Endothelial cell of umbilical vein (primary cell): Measurements from ENCODE around the gene DEFB123. TPM values are rescaled to one million over a fixed set of nuclear protein-coding genes. Genes with fewer than 3 reads are reported as not detected.

ENCODE experiments used
- BruUV-seq: library from RNA; stranded (reverse); fragments of 400-500 nt; replicated peaks from 2 replicates; lab custom pipeline; 2021; lab: Mats Ljungman, UMichigan
- CTCF ChIA-PET: fragments of 300-600, 350-600 bp; sonication (Branson Sonifier 250); formaldehyde crosslinking; loops from one replicate; lab custom pipeline; 2021; ENCODE audit warnings: antibody characterized with exemption, inconsistent platforms; lab: Charles Lee
- POLR2A ChIA-PET: fragments of 300-600, 350-600 bp; sonication (Branson Sonifier 250); formaldehyde crosslinking; loops from one replicate; lab custom pipeline; 2021; ENCODE audit warnings: antibody characterized with exemption, inconsistent platforms; lab: Charles Lee
- DNase-seq: peaks from one replicate; pipeline ENCODE4 v3.0.0-alpha.2; 2011; ENCODE audit warnings: low read depth, low spot score
- FAIRE-seq: peaks from 2 replicates; lab custom pipeline; 2011; peaks lifted over from hg19 to GRCh38; lab: Jason Lieb, UNC
- H2AFZ ChIP-seq: 2 replicates; pipeline ENCODE4 v1.6.0; 2012; ENCODE audit warnings: low read depth, low read length, control low read depth, inconsistent platforms
- H3K27ac ChIP-seq: 2 replicates; pipeline ENCODE4 v1.5.1; 2011; ENCODE audit warnings: low read depth, mild to moderate bottlenecking, control low read depth, low read length, moderate library complexity; ENCODE audit not compliant: insufficient read depth
- H3K27me3 ChIP-seq, 2 experiments: 2 replicates each; pipeline versions ENCODE4 v1.6.0 to v1.6.1; 2011; ENCODE audit warnings: low read length in 2 of 2, mixed read lengths in 1 of 2; ENCODE audit not compliant: control insufficient read depth in 2 of 2, insufficient read depth in 2 of 2
- H3K36me3 ChIP-seq, 2 experiments: 2 replicates in 1 of 2; 3 replicates in 1 of 2; pipeline ENCODE4 v1.5.1; 2011; ENCODE audit warnings: low read length in 2 of 2, mild to moderate bottlenecking in 1 of 2, moderate library complexity in 1 of 2; ENCODE audit not compliant: control insufficient read depth in 2 of 2, insufficient read depth in 2 of 2; ENCODE audit errors: extremely low read depth in 1 of 2
- H3K4me1 ChIP-seq: 3 replicates; pipeline ENCODE4 v1.5.1; 2011; ENCODE audit warnings: mild to moderate bottlenecking, low read length; ENCODE audit not compliant: control insufficient read depth, insufficient read depth; ENCODE audit errors: extremely low read depth
- H3K4me2 ChIP-seq: 2 replicates; pipeline ENCODE4 v1.6.1; 2011; ENCODE audit warnings: low read length, control low read depth, mixed read lengths; ENCODE audit not compliant: insufficient read depth
- H3K4me3 ChIP-seq, 3 experiments: fragments of 200-600 bp in 1 of 3; sonication (generic), shearing (Covaris generic) in 1 of 3; replicated peaks in 1 of 3; 2 replicates each; pipeline ENCODE4 v1.5.1; 2011 to 2016; ENCODE audit warnings: control low read depth in 3 of 3, low read length in 3 of 3, mild to moderate bottlenecking in 2 of 3, inconsistent platforms in 1 of 3, low read depth in 1 of 3, moderate library complexity in 1 of 3; ENCODE audit not compliant: insufficient read depth in 1 of 3
- H3K79me2 ChIP-seq: 2 replicates; pipeline ENCODE4 v1.6.0; 2012; ENCODE audit warnings: low read length, inconsistent platforms; ENCODE audit not compliant: control insufficient read depth, insufficient read depth
- H3K9ac ChIP-seq: replicated peaks from 2 replicates; pipeline ENCODE3; 2011; ENCODE audit warnings: low read length, control low read depth; ENCODE audit not compliant: insufficient read depth; ENCODE audit errors: extremely low read depth
- H3K9me1 ChIP-seq: replicated peaks from 3 replicates; pipeline ENCODE4 v1.6.0; 2011; ENCODE audit warnings: mild to moderate bottlenecking, low read length; ENCODE audit not compliant: control insufficient read depth, insufficient read depth; ENCODE audit errors: extremely low read depth
- H3K9me3 ChIP-seq: replicated peaks from 2 replicates; pipeline ENCODE4 v1.5.1; 2012; ENCODE audit warnings: low read length, inconsistent platforms; ENCODE audit not compliant: control insufficient read depth, insufficient read depth
- H4K20me1 ChIP-seq: replicated peaks from 2 replicates; pipeline ENCODE3; 2011; ENCODE audit warnings: mild to moderate bottlenecking, low read length; ENCODE audit not compliant: control insufficient read depth, insufficient read depth; ENCODE audit errors: extremely low read depth
- GATA2 ChIP-seq: IDR thresholded peaks from 2 replicates; pipeline ENCODE4 v1.7.0; 2011; ENCODE audit warnings: low read depth, mild to moderate bottlenecking, moderate library complexity, mixed read lengths, low read length; ENCODE audit not compliant: insufficient read length, insufficient read depth
- POLR2A ChIP-seq: IDR thresholded peaks from 2 replicates; pipeline ENCODE4 v1.6.1; 2012; ENCODE audit warnings: low read depth, mild to moderate bottlenecking, control low read depth, low read length
- dilution Hi-C: fragments of 300-500 bp; cut with MboI; formaldehyde crosslinking; loops from one replicate; pipeline ENCODE4 v1.15.0; 2019; ENCODE audit warnings: low sequenced_read_pairs; ENCODE audit not compliant: extremely low pct_ligation_motif_present
- intact Hi-C: fragments of 100-400 bp; cut with micrococcal nuclease; formaldehyde crosslinking; loops from one replicate; pipeline ENCODE4 v1.10.0; 2022
- polyA plus RNA-seq, 4 experiments: library from polyadenylated mRNA; depleted of rRNA in 3 of 4; stranded (reverse) in 3 of 4; unstranded in 1 of 4; fragments of >200 nt; gene quantifications; 2 replicates each; pipeline versions ENCODE4 v1.2.1 to v1.2.3, GENCODE V29; 2011 to 2012; ENCODE audit warnings: missing spikeins in 1 of 4
- total RNA-seq: library from RNA; stranded (reverse); gene quantifications from 2 replicates; pipeline ENCODE4 v1.2.3, GENCODE V29; 2021
- TF ChIP-seq, protein P1 (sequence below), 2 donors: IDR thresholded peaks; 1 replicate in 1 of 2; 2 replicates in 1 of 2; pipeline ENCODE4 v1.5.1; 2011; ENCODE audit warnings: low read length in 2 of 2, mild to moderate bottlenecking in 2 of 2, moderate library complexity in 2 of 2, control low read depth in 1 of 2, inconsistent platforms in 1 of 2, low read depth in 1 of 2; ENCODE audit not compliant: insufficient read depth in 1 of 2; ENCODE audit errors: extremely low read depth in 1 of 2
- TF ChIP-seq, protein P2 (sequence below): IDR thresholded peaks from 2 replicates; pipeline ENCODE4 v1.6.1; 2011; ENCODE audit not compliant: insufficient read depth, insufficient read length

DEFB123 gene
- total and polyA plus RNA-seq, 2 donors (not counting 3 experiments of a cell fraction or from before 2014, with no cell fraction given): not detected

DNA sequence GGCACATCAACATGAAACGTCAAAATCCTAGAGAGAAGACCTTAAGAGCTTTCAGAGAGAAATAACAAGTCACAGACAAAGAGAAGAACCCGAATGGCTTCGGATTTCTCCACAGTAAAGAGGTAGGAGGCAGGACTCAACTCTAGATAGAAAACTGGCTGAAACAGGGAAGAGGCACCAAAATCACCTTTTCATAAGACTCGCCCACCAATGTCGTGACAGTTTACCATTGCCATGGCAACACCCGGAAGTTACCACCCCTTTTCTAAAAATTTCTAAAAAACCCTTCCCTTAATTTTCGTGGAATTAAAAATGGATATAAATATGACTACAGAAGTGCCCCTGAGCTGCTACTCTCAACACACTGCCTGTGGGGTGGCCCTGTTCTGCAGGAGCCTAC is 22.1 kb upstream of the DEFB123 start:
- H4K20me1 ChIP-seq: no peaks in the 10 kb centered on the region
- no peaks in the 10 kb centered on the region for H3K36me3 ChIP-seq
- no peak overlapping the region for H3K4me2 ChIP-seq
- TF ChIP-seq GATA2: no peak
- TF ChIP-seq, protein P1, sequence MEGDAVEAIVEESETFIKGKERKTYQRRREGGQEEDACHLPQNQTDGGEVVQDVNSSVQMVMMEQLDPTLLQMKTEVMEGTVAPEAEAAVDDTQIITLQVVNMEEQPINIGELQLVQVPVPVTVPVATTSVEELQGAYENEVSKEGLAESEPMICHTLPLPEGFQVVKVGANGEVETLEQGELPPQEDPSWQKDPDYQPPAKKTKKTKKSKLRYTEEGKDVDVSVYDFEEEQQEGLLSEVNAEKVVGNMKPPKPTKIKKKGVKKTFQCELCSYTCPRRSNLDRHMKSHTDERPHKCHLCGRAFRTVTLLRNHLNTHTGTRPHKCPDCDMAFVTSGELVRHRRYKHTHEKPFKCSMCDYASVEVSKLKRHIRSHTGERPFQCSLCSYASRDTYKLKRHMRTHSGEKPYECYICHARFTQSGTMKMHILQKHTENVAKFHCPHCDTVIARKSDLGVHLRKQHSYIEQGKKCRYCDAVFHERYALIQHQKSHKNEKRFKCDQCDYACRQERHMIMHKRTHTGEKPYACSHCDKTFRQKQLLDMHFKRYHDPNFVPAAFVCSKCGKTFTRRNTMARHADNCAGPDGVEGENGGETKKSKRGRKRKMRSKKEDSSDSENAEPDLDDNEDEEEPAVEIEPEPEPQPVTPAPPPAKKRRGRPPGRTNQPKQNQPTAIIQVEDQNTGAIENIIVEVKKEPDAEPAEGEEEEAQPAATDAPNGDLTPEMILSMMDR (IDR thresholded peaks at IDR 0.05; ENCODE audit: extremely low read depth in 1 of 2, insufficient read depth in 1 of 2, low read depth in 1 of 2, low read length in 2 of 2): no peak
- H3K79me2 ChIP-seq: no peaks in the 10 kb centered on the region
- CTCF ChIA-PET: no interaction called here
- no peak overlapping the region for H3K4me3 ChIP-seq
- FAIRE-seq (no peak), DNase-seq (no peak)
- no peaks in the 10 kb centered on the region for H3K9me1 ChIP-seq
- POLR2A ChIA-PET: no interaction called here
- H3K27ac ChIP-seq: no peak overlapping the region
- dilution Hi-C loops (no loop called here), intact Hi-C loops (no loop called here)
- H3K4me1 ChIP-seq: no peaks in the 10 kb centered on the region
- H3K27me3 ChIP-seq: no peaks in the 10 kb centered on the region
- no peak overlapping the region for H3K9ac ChIP-seq
- H3K9me3 ChIP-seq: no peaks in the 10 kb centered on the region
- H2AFZ ChIP-seq: no peak overlapping the region
- no TSS peak for BruUV-seq

DNA sequence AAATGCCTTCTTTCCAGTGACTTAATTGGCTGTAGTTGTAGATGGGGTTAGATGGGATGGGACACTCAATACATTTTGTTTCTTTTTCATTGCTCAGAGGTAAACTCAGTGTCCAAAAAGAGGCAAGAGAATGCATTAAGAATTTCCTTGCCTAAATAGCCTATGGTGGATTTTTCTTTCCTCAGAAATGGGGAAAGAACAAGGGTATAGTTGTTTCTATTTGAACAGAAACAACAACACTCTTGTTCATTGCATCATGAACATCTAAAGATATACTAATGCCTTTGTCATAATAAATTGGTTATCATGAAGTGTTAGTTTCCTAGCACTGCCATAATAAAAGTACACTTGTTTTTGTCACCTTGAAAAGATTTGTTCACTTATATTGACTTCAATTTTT is 14.6 kb upstream of the DEFB123 start:
- CTCF ChIA-PET: no interaction called here
- intact Hi-C loops: no loop called here

More for the DNA sequence above, 14.6 kb upstream of the DEFB123 start:
- DNase-seq: no peak
- dilution Hi-C loops: no loop called here
- Histone ChIP-seq H2AFZ (no peak overlapping the region), H3K4me3 (no peak overlapping the region), H3K4me2 (no peak overlapping the region), H3K79me2 (no peaks in the 10 kb centered on the region), H3K36me3 (no peaks in the 10 kb centered on the region), H3K27me3 (no peaks in the 10 kb centered on the region), H4K20me1 (no peaks in the 10 kb centered on the region), H3K27ac (no peak overlapping the region), H3K9ac (no peak overlapping the region), H3K9me3 (no peaks in the 10 kb centered on the region), H3K9me1 (no peaks in the 10 kb centered on the region), H3K4me1 (no peaks in the 10 kb centered on the region)
- POLR2A ChIA-PET: no interaction called here
- TF ChIP-seq, protein P1 (IDR thresholded peaks at IDR 0.05; ENCODE audit: extremely low read depth in 1 of 2, insufficient read depth in 1 of 2, low read depth in 1 of 2, low read length in 2 of 2): no peak
- TF ChIP-seq GATA2 (no peak), POLR2A (no peak)
- TF ChIP-seq, protein P2, sequence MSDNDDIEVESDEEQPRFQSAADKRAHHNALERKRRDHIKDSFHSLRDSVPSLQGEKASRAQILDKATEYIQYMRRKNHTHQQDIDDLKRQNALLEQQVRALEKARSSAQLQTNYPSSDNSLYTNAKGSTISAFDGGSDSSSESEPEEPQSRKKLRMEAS: no peak
- no peak for FAIRE-seq
- BruUV-seq: no TSS peak
